ENCODE data around the gene CDK19.
A peak's percentile ranks its signal among the peaks of the same experiment; 100 is the strongest.

CDK19 gene

GRCh38 chr6:110567957-110568696 is 247.1 kb downstream of the CDK19 start:
- DNase-seq = no peak

DNA sequence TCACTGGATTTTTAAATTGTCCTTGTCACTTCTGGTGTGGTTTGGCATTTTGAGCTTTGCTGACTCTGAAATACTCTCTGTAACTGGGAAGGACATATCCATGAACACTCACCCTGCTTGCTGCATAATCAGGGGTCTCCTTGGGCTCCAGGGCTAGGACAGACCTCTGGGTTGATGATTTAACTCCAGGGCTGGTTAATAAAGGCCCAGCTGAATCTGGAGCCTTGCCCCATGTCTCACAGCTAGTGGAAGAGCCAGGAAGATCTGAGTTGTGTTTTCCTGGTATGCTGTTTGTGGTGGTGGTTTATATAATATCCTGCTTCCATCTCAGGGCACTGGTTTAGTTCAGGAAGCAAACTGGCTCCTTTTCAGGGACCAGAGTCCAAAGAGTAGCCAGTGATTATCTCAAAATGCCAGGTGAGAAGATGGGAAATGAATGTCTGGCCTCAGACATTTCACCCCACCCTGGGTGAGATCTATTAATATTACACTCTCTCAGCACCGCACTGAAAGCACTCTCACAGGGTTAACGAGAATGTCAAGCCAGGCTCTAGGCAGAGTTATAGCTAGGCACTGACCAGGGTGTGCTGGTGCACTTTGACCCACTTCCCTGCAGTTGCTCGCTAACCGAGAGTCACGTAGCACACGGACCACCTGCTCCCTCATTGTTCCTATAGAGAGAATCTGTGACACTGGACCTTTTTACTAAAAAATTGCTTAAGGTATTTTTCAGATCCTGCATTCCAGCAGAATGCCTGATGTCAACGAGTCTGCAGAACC is 248.7 kb downstream of the CDK19 start:
- no peak for DNase-seq

- no peak for DNase-seq
Measured at GRCh38 chr6:110564703-110565421, 250.4 kb downstream of the CDK19 start.

DNA sequence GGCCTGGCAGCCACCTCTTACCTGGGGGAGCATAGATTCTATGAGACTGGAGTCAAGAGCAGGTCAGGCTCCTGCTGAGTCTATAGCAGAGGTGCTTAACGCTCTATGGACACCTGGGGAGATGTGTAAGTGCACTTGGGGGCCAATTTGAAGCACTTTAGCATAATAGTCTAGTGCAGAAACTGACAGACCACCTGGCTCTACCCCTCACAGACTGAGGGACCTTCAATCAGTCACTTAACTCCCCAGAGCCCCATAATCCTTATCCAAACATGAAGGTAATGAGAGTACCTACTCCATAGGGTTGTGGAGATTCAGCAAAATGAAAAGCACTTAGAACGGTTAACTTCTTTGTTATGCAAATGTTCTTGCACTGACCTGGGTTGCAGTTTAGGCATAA is 251.6 kb downstream of the CDK19 start:
- peak; percentile 50 to 76 for DNase-seq

DNA sequence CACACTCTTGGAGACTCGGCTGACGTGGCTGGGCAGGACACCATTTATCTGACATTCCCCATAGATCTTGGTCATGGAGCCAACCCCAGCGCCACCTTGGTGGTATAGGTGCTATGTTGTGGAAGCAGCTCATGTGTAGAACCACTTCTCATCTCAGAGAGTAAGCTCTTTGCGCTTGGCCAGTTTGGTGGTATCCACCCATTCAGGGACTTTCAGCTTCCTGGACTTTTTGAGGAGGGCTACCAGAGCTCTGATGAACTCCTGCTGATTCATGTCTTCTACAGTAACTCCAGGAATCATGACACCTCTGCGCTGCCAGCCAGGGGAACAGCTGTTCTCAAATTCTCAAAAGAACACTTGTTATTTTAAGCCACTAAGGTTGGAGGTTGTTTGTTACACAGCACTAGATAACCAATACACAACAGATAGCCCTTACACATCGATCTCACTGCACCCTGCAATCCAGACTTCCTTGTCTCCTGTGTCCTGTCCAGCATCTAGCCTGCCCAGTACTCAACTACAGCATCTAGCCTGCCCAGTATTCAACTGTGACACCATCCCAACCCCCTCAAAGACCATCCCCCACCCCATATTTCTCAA is 252.9 kb downstream of the CDK19 start:
- no peak for DNase-seq

GRCh38 chr6:110561696-110562095 is 253.6 kb downstream of the CDK19 start:
- no peak for DNase-seq

GRCh38 chr6:110561008-110561396 is 254.3 kb downstream of the CDK19 start:
- no peak for DNase-seq

GRCh38 chr6:110560239-110561007 is 254.8 kb downstream of the CDK19 start:
- no peak for DNase-seq
